K562 (cell line): Measurements from ENCODE around the gene NEU1. TPM values are rescaled to one million over a fixed set of nuclear protein-coding genes. Genes with fewer than 3 reads are reported as not detected.

Source experiments
- CC2D1A ChIP-seq: fragments of 450-650 bp; IDR thresholded peaks from 2 replicates; pipeline ENCODE4 v1.6.1; 2017; ENCODE audit warnings: mild to moderate bottlenecking
- KAT8 ChIP-seq: fragments of 450-650 bp; IDR thresholded peaks from 2 replicates; pipeline ENCODE4 v1.6.1; 2016; ENCODE audit warnings: low read depth, mild to moderate bottlenecking
- SNRNP70 ChIP-seq: fragments of 200-400 bp; formaldehyde crosslinking; optimal IDR thresholded peaks from 2 replicates; pipeline ENCODE3; 2017; ENCODE audit warnings: low read depth, low read length
- WHSC1 ChIP-seq: IDR thresholded peaks from one replicate; pipeline ENCODE4 v1.6.1; 2012; ENCODE audit warnings: low read length, control low read depth, inconsistent platforms
- ZC3H4 ChIP-seq: sonication (generic); formaldehyde crosslinking; IDR thresholded peaks from 2 replicates; pipeline ENCODE4 v1.9.0; 2021; ENCODE audit warnings: missing genetic modification reagents, borderline replicate concordance
- ZNF311 ChIP-seq: fragments of 250-450 bp; sonication (Bioruptor Pico); IDR thresholded peaks from 2 replicates; pipeline ENCODE4 v1.4.0; 2020; ENCODE audit warnings: mild to moderate bottlenecking, moderate library complexity
- ZNF384 ChIP-seq: IDR thresholded peaks from 2 replicates; pipeline ENCODE4 v1.6.1; 2012; ENCODE audit warnings: low read depth, low read length, improper control_type of control experiment
- ZNF41 ChIP-seq: fragments of 250-450 bp; sonication (Bioruptor Pico); conservative IDR thresholded peaks from 2 replicates; pipeline ENCODE4 v1.4.0; 2020; ENCODE audit warnings: mild to moderate bottlenecking
- ZNF766 ChIP-seq: fragments of 200-800 bp; sonication (Bioruptor generic); conservative IDR thresholded peaks from 2 replicates; pipeline ENCODE4 v1.6.1; 2016; ENCODE audit warnings: missing genetic modification characterization, missing compliant biosample characterization
- polyA plus RNA-seq, 8 experiments: library from polyadenylated mRNA; depleted of rRNA in 4 of 8; stranded (reverse) in 5 of 8; unstranded in 3 of 8; fragments of >200 nt; fragmentation: Nextera tagmentation in 2 of 8; fragmentation: Illumina TruSeq in 1 of 8; extraction: Ambion mirVana in 2 of 8; extraction: Trizol in 1 of 8; gene quantifications; 2 replicates each; pipeline versions ENCODE4 v1.2.1 to v1.2.3, GENCODE V29; 2011 to 2014; ENCODE audit warnings: inconsistent platforms in 1 of 8, missing spikeins in 1 of 8
- total RNA-seq, 7 experiments: library from RNA; depleted of rRNA in 6 of 7; stranded (reverse); fragments of >200 nt in 6 of 7; fragmentation: Illumina TruSeq in 2 of 7; extraction: Trizol in 2 of 7; gene quantifications; 2 replicates each; pipeline versions ENCODE4 v1.2.1 to v1.2.3, GENCODE V29; 2011 to 2021; ENCODE audit warnings: low replicate concordance in 1 of 7
- TF ChIP-seq, protein P1 (sequence below): fragments of 450-650 bp; formaldehyde crosslinking; IDR thresholded peaks from 2 replicates; pipeline ENCODE4 v1.4.0; 2022; ENCODE audit warnings: mild to moderate bottlenecking, moderate library complexity
- TF ChIP-seq, protein P2 (sequence below), 2 experiments: fragments of 450-650 bp in 1 of 2; sonication (generic) in 1 of 2; formaldehyde crosslinking in 1 of 2; IDR thresholded peaks; 2 replicates each; pipeline versions ENCODE4 v1.7.1 to v1.9.0; 2016 to 2022; ENCODE audit warnings: inconsistent platforms in 1 of 2, mild to moderate bottlenecking in 1 of 2, missing genetic modification reagents in 1 of 2
- TF ChIP-seq, protein P3 (sequence below): fragments of 250-450 bp; sonication (Bioruptor Pico); IDR thresholded peaks from 2 replicates; pipeline ENCODE4 v1.5.0; 2021
- TF ChIP-seq, protein P4 (sequence below): fragments of 250-450 bp; sonication (Bioruptor Pico); IDR thresholded peaks from 2 replicates; pipeline ENCODE4 v1.8.0; 2022; ENCODE audit warnings: inconsistent platforms, mild to moderate bottlenecking, moderate library complexity, borderline replicate concordance

Gene NEU1
- total and polyA plus RNA-seq, 9 of the 15 experiments (the other 6 are each of a cell fraction or from before 2014, with no cell fraction given): 14.8 to 67.8 (median 51.0) TPM

DNA sequence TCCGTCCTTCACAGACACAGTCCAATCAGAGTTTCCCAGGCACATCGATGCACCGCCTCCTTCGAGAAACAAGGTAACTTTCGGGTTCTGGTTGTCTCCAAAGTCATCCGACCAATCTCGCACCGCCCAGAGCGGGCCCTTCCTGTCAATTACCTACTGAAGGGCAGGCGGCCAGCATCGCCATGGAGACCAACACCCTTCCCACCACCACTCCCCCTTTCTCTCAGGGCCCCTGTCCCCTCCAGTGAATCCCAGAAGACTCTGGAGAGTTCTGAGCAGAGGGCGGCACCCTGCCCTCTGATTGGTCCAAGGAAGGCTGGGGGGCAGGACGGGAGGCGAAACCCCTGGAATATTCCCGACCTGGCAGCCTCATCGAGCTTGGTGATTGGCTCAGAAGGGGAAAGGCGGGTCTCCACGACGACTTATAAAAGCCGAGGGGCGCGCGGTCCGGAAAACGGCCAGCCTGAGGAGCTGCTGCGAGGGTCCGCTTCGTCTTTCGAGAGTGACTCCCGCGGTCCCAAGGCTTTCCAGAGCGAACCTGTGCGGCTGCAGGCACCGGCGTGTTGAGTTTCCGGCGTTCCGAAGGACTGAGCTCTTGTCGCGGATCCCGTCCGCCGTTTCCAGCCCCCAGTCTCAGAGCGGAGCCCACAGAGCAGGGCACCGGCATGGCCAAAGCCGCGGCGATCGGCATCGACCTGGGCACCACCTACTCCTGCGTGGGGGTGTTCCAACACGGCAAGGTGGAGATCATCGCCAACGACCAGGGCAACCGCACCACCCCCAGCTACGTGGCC lies 35.1 kb downstream of the NEU1 start, which contains the start of gene HSPA1B (continued):
- TF ChIP-seq, protein P1, sequence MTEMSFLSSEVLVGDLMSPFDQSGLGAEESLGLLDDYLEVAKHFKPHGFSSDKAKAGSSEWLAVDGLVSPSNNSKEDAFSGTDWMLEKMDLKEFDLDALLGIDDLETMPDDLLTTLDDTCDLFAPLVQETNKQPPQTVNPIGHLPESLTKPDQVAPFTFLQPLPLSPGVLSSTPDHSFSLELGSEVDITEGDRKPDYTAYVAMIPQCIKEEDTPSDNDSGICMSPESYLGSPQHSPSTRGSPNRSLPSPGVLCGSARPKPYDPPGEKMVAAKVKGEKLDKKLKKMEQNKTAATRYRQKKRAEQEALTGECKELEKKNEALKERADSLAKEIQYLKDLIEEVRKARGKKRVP (CRISPR knock-in tag): peak; percentile 79
- no peak for TF ChIP-seq ZNF311 (CRISPR knock-in tag)
- TF ChIP-seq, protein P2, sequence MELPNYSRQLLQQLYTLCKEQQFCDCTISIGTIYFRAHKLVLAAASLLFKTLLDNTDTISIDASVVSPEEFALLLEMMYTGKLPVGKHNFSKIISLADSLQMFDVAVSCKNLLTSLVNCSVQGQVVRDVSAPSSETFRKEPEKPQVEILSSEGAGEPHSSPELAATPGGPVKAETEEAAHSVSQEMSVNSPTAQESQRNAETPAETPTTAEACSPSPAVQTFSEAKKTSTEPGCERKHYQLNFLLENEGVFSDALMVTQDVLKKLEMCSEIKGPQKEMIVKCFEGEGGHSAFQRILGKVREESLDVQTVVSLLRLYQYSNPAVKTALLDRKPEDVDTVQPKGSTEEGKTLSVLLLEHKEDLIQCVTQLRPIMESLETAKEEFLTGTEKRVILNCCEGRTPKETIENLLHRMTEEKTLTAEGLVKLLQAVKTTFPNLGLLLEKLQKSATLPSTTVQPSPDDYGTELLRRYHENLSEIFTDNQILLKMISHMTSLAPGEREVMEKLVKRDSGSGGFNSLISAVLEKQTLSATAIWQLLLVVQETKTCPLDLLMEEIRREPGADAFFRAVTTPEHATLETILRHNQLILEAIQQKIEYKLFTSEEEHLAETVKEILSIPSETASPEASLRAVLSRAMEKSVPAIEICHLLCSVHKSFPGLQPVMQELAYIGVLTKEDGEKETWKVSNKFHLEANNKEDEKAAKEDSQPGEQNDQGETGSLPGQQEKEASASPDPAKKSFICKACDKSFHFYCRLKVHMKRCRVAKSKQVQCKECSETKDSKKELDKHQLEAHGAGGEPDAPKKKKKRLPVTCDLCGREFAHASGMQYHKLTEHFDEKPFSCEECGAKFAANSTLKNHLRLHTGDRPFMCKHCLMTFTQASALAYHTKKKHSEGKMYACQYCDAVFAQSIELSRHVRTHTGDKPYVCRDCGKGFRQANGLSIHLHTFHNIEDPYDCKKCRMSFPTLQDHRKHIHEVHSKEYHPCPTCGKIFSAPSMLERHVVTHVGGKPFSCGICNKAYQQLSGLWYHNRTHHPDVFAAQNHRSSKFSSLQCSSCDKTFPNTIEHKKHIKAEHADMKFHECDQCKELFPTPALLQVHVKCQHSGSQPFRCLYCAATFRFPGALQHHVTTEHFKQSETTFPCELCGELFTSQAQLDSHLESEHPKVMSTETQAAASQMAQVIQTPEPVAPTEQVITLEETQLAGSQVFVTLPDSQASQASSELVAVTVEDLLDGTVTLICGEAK (IDR thresholded peaks at IDR 0.05): no peak
- TF ChIP-seq, protein P2 (CRISPR knock-in tag; IDR thresholded peaks at IDR 0.05): no peak
- TF ChIP-seq ZNF41 (CRISPR knock-in tag): no peak
- TF ChIP-seq CC2D1A: peak; percentile 67
- TF ChIP-seq SNRNP70: no peak
- TF ChIP-seq ZC3H4 (CRISPR knock-in tag): no peak
- TF ChIP-seq, protein P3, sequence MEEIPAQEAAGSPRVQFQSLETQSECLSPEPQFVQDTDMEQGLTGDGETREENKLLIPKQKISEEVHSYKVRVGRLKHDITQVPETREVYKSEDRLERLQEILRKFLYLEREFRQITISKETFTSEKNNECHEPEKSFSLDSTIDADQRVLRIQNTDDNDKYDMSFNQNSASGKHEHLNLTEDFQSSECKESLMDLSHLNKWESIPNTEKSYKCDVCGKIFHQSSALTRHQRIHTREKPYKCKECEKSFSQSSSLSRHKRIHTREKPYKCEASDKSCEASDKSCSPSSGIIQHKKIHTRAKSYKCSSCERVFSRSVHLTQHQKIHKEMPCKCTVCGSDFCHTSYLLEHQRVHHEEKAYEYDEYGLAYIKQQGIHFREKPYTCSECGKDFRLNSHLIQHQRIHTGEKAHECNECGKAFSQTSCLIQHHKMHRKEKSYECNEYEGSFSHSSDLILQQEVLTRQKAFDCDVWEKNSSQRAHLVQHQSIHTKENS (CRISPR knock-in tag): 0 out of 2 replicates have a peak, but pooled peaks have one; percentile 85
- TF ChIP-seq, protein P4, sequence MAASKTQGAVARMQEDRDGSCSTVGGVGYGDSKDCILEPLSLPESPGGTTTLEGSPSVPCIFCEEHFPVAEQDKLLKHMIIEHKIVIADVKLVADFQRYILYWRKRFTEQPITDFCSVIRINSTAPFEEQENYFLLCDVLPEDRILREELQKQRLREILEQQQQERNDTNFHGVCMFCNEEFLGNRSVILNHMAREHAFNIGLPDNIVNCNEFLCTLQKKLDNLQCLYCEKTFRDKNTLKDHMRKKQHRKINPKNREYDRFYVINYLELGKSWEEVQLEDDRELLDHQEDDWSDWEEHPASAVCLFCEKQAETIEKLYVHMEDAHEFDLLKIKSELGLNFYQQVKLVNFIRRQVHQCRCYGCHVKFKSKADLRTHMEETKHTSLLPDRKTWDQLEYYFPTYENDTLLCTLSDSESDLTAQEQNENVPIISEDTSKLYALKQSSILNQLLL (CRISPR knock-in tag): no peak
- no peak for TF ChIP-seq WHSC1
- no peak for TF ChIP-seq ZNF766 (CRISPR knock-in tag)
- TF ChIP-seq ZNF384: no peak
- no peak for TF ChIP-seq KAT8
